K562 (cell line): ENCODE data around the gene CD84. TPM values are rescaled to one million over a fixed set of nuclear protein-coding genes. Genes with fewer than 3 reads are reported as not detected.
A peak's percentile ranks its signal among the peaks of the same experiment; 100 is the strongest.

Experiments used
- CTCF ChIP-seq, 3 experiments: IDR thresholded peaks in 2 of 3; conservative IDR thresholded peaks in 1 of 3; 2 replicates each; pipeline ENCODE4 v1.5.1; 2011 to 2012; ENCODE audit warnings: low read length in 3 of 3, mild to moderate bottlenecking in 3 of 3, control low read depth in 2 of 3, improper control_type of control experiment in 1 of 3, inconsistent platforms in 1 of 3, low read depth in 1 of 3, mixed read lengths in 1 of 3, moderate library complexity in 1 of 3; ENCODE audit not compliant: insufficient read depth in 2 of 3
- MCM3 ChIP-seq: fragments of 450-650 bp; IDR thresholded peaks from 2 replicates; pipeline ENCODE4 v1.6.1; 2016
- RBFOX2 ChIP-seq: fragments of 200-400 bp; formaldehyde crosslinking; IDR thresholded peaks from 2 replicates; pipeline ENCODE4 v1.6.1; 2017; ENCODE audit warnings: low read depth, mild to moderate bottlenecking, low read length, moderate library complexity
- TCF7 ChIP-seq: sonication (generic); IDR thresholded peaks from 2 replicates; pipeline ENCODE4 v1.6.1; 2016; ENCODE audit warnings: antibody characterized with exemption, borderline replicate concordance
- polyA plus RNA-seq, 8 experiments: library from polyadenylated mRNA; depleted of rRNA in 4 of 8; stranded (reverse) in 5 of 8; unstranded in 3 of 8; fragments of >200 nt; fragmentation: Nextera tagmentation in 2 of 8; fragmentation: Illumina TruSeq in 1 of 8; extraction: Ambion mirVana in 2 of 8; extraction: Trizol in 1 of 8; gene quantifications; 2 replicates each; pipeline versions ENCODE4 v1.2.1 to v1.2.3, GENCODE V29; 2011 to 2014; ENCODE audit warnings: inconsistent platforms in 1 of 8, missing spikeins in 1 of 8
- total RNA-seq, 7 experiments: library from RNA; depleted of rRNA in 6 of 7; stranded (reverse); fragments of >200 nt in 6 of 7; fragmentation: Illumina TruSeq in 2 of 7; extraction: Trizol in 2 of 7; gene quantifications; 2 replicates each; pipeline versions ENCODE4 v1.2.1 to v1.2.3, GENCODE V29; 2011 to 2021; ENCODE audit warnings: low replicate concordance in 1 of 7
- TF ChIP-seq, protein P1 (sequence below), 2 experiments: fragments of 450-650 bp; formaldehyde crosslinking in 1 of 2; IDR thresholded peaks; 2 replicates each; pipeline versions ENCODE4 v1.4.0 to v1.6.1; 2014 to 2020; ENCODE audit warnings: mild to moderate bottlenecking in 2 of 2, borderline replicate concordance in 1 of 2, low read depth in 1 of 2

CD84 gene
- total and polyA plus RNA-seq, 9 of the 15 experiments (the other 6 are each of a cell fraction or from before 2014, with no cell fraction given), result 0.82 to 6.8 (median 2.0) TPM

DNA sequence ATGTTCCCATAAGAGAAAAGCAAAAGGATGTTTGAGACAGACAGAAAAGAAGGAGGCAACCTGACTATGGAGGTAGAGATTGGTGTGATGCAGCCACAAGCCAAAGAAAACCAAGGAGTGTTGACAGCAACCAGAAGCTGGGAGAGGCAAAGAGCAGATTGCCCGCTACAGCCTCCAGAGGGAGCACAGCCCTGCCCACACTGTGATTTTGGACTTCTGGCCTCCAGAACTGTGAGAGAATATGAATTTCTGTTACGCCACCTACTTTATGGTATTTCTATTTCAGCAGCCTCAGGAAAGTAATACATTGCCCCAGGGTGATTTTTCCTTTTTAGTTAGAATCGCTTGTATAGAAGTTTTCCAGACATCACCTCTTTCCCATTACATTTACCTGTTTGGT, 84.7 kb downstream of the CD84 start (continued):
- TF ChIP-seq CTCF (IDR thresholded peaks at IDR 0.05 in 2 of 3, conservative IDR thresholded peaks at IDR 0.05 in 1 of 3; ENCODE audit: insufficient read depth in 2 of 3, low read depth in 1 of 3, low read length in 3 of 3), result peak; percentile 37 to 40 (median 39); a peak in 5 of 6 replicates
- TF ChIP-seq MCM3, result no peak
- no peak for TF ChIP-seq TCF7
- TF ChIP-seq RBFOX2, result no peak
- TF ChIP-seq, protein P1, sequence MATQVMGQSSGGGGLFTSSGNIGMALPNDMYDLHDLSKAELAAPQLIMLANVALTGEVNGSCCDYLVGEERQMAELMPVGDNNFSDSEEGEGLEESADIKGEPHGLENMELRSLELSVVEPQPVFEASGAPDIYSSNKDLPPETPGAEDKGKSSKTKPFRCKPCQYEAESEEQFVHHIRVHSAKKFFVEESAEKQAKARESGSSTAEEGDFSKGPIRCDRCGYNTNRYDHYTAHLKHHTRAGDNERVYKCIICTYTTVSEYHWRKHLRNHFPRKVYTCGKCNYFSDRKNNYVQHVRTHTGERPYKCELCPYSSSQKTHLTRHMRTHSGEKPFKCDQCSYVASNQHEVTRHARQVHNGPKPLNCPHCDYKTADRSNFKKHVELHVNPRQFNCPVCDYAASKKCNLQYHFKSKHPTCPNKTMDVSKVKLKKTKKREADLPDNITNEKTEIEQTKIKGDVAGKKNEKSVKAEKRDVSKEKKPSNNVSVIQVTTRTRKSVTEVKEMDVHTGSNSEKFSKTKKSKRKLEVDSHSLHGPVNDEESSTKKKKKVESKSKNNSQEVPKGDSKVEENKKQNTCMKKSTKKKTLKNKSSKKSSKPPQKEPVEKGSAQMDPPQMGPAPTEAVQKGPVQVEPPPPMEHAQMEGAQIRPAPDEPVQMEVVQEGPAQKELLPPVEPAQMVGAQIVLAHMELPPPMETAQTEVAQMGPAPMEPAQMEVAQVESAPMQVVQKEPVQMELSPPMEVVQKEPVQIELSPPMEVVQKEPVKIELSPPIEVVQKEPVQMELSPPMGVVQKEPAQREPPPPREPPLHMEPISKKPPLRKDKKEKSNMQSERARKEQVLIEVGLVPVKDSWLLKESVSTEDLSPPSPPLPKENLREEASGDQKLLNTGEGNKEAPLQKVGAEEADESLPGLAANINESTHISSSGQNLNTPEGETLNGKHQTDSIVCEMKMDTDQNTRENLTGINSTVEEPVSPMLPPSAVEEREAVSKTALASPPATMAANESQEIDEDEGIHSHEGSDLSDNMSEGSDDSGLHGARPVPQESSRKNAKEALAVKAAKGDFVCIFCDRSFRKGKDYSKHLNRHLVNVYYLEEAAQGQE (IDR thresholded peaks at IDR 0.05; ENCODE audit: borderline replicate concordance), result peak; percentile 44; the same call in 1 of the 2 replicates
- TF ChIP-seq, protein P1 (CRISPR knock-in tag; IDR thresholded peaks at IDR 0.05; ENCODE audit: low read depth), result no peak
- TF ChIP-seq, all 486 proteins: peak for 5
